ENCODE data around the gene RAB11FIP3. TPM values are rescaled to one million over a fixed set of nuclear protein-coding genes. Genes with fewer than 3 reads are reported as not detected.
A peak's percentile ranks its signal among the peaks of the same experiment; 100 is the strongest.
"Not testable (repeated sequence)": the region's sequence is repeated elsewhere in the genome, so short reads cannot be mapped to it uniquely, and the experiment has no call there.

The RAB11FIP3 gene
- total RNA-seq, 1 donor from 2014 or later = 27.7 TPM

DNA sequence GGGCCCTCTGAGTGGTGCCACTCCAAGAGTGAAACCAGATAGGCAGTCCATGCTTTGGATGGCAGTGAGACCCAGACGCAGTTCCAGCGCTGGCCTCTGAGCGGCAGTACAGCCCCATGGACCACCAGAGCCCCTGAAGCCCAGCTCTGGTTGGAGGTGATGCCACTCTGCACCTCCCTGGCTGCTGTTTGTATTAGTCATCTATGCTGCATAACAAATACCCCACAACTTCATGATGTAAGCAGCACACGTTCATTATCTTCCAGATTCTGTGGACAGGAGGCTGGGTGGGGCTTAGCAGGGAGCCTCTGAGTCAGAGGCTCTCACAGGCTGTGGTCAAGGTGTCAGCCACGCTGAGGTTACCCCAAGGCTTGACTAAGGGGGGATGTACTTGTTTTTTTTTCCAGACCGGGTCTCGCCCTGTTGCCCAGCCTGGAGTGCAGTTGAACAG, 33.5 kb upstream of the RAB11FIP3 start:
- peak; percentile 22 for DNase-seq (ENCODE audit: low read depth, low spot score)

DNA sequence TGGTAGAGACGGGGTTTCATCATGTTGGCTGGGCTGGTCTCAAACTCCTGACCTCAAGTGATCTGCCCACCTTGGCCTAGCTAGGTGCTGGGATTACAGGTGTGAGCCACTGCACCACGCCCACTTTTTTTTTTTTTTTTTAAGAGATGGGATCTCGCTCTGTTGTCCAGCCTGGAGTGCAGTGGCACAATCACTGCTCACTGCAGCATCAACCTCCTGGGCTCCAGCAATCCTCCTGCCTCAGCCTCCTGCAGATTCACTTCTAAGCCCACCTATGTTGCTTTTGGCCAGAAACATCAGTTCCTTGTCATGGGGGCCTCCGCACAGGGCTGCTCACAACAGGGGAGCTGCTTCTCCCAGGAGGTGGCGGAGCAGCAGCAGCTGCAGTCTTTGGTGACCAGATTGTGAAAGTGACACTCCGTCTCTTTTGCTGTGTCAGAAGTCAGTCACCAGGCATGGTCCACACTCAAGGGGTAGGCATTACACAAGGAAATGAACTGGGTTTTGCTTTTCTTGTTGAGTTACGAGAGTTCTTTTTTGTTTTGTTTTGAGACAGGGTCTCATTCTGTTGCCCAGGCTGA, 32.9 kb upstream of the RAB11FIP3 start:
- DNase-seq (ENCODE audit: low read depth, low spot score) = no peak

DNA sequence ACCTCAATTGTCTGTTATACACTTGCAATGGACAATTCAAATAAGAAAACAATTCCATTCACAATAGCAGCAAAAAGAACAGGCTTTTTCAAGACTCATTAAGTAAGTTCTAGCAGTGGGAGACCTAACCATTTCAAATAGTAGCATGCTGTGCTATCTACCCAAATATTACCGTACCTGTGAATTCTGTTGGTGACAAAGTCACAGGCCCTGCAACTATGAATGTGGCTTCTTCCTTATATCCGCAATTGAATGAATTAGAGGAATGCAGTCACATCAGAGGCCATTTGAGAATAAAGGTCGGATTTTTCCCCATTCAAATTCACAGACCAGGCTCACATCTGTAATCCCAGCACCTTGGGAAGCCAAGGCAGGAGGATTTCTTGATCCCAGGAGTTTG, 29.2 kb upstream of the RAB11FIP3 start:
- no peak for DNase-seq (ENCODE audit: low read depth, low spot score)

DNA sequence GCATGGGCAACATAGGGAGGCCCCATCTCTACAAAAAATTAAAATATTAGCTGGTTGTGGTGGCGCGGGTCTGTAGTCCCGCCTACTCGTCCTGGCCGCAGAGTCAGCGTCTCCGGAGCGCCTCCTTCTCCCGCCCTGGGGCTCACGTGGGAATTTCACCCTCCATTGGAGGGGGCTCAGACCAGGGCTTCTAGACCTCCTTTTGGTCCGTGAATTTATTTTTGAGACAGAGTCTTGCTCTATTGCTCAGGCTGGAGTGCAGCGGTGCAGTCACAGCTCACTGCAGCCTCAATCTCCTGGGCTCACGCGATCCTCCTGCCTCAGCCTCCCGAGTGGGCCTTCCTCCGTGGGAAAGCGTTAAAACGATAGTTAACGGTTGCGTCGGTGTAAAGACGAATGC, 28.8 kb upstream of the RAB11FIP3 start:
- DNase-seq (ENCODE audit: low read depth, low spot score) = no peak

DNA sequence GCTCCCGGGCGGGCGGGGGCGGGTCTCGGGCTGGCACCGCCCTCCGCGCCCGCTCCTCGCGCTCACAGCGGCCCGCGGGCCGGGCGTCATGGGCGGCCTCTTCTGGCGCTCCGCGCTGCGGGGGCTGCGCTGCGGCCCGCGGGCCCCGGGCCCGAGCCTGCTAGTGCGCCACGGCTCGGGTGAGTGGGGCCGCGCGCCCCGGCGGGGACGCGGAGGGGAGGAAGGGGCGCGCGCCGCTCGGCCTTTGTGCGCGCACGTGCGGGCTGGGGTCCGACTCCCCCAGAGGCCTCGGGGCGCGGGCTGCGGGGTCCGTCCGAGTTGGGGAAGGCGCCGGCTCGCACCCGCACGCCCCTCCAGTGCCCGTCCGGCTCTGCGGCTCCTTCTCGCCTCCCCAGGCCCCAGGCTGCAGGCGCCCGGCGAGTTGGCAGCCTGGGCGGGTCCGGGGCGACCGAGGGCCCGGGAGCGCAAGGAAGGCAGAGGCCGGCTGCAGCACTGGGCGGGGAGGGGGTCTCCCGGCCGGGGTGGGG, 28.3 kb upstream of the RAB11FIP3 start, which contains the start of gene NME4:
TSS of gene NME4 (plus strand) at position 65 of the 527 bp plus-strand sequence. CDS start at position 89, 24 bp downstream.
- DNase-seq (ENCODE audit: low read depth, low spot score) = no peak

DNA sequence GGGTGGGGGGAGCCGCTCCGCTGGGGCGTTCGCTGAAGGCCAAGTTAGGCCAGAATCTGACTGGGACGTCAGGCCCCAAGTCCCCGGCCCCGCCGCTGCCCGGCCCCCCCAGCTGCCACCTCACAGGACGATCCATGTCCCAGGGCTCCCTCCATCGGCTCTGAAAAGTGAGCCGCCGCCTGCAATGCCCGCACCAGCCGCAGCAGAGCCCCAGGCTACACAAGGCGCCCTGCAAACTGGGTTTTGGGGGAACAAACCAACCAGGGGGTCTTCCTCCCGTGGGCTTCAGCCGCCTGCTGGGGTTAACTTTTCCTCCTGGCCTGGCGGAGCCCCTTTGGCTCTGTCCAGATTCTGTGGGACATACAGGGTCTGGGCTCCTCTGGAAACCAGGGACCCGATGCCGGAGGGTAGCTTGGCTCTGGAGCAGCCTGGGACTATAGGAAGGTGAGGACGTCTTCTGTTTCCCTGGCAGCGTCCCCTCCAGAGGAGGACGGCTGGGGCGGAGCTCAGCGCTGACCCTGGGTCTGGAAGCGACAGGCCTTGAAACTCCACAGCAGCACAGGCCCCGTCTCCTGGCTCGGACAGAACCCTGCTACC, 27.6 kb upstream of the RAB11FIP3 start:
- DNase-seq (ENCODE audit: low read depth, low spot score) = no peak

DNA sequence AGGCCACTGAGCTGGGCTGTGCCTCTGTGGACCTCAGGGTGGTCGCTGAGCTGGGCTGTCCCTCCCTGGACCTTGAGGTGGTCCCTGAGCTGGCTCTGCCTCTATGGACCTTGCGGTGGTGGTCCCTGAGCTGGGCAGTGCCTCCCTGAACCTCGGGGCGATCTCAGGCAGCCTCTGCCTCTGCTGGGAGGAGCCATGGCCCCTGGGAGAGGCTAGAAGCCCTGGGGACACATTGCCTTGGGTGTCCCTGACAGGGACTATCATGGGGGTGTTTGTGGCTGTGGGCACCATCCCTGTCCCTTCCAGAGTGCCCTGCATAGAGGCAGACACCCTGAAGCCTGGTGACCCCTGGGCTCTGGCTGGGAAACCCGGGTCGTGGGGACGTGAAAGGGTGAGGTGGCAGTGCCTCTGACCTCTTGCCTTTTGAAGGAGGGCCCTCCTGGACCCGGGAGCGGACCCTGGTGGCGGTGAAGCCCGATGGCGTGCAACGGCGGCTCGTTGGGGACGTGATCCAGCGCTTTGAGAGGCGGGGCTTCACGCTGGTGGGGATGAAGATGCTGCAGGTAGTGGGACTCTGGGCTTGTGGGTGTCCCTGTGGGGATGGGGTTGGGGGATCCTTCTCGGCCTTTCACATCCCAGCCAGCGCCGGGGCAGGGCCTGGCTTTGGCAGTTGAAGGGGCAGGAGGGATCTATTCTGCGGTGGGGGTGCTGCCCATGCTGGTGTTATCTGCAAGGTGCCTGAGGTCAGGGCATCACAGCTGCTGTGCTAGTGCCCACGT, 26.7 kb upstream of the RAB11FIP3 start:
- DNase-seq (ENCODE audit: low read depth, low spot score) = no peak

DNA sequence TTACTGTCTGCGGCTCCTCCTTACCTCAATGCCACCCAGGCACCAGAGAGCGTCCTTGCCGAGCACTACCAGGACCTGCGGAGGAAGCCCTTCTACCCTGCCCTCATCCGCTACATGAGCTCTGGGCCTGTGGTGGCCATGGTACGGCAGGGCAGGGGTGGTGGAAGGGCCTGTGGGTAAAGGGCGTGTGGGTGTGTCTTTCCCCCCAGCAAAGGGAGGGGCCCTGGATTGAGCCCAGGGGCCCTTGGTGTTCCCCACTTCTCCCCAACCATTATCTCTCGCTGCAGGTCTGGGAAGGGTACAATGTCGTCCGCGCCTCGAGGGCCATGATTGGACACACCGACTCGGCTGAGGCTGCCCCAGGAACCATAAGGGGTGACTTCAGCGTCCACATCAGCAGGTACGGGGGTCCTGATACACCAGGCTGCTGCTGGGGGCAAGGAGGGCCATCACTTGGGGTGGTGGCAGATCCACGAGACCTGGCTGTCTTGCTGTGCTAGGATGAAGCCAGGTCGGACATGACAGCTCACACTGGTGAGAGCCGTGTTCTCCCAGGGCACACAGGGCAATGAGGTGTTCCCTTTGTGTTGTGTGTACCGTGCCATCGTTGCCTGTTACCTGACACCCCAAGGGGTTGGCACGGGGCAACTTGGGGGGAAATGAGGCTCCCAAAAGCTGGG, 26.0 kb upstream of the RAB11FIP3 start:
- no peak for DNase-seq (ENCODE audit: low read depth, low spot score)

DNA sequence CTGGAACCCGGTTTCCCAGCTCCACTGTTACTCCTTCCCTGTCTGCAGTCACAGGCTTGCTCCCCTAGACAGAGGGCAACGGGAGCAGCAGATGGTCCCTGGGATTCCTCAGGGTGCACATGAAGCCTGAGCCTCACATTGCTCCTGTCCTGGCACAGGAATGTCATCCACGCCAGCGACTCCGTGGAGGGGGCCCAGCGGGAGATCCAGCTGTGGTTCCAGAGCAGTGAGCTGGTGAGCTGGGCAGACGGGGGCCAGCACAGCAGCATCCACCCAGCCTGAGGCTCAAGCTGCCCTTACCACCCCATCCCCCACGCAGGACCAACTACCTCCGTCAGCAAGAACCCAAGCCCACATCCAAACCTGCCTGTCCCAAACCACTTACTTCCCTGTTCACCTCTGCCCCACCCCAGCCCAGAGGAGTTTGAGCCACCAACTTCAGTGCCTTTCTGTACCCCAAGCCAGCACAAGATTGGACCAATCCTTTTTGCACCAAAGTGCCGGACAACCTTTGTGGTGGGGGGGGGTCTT, 25.3 kb upstream of the RAB11FIP3 start:
- DNase-seq (ENCODE audit: low read depth, low spot score) = no peak

DNA sequence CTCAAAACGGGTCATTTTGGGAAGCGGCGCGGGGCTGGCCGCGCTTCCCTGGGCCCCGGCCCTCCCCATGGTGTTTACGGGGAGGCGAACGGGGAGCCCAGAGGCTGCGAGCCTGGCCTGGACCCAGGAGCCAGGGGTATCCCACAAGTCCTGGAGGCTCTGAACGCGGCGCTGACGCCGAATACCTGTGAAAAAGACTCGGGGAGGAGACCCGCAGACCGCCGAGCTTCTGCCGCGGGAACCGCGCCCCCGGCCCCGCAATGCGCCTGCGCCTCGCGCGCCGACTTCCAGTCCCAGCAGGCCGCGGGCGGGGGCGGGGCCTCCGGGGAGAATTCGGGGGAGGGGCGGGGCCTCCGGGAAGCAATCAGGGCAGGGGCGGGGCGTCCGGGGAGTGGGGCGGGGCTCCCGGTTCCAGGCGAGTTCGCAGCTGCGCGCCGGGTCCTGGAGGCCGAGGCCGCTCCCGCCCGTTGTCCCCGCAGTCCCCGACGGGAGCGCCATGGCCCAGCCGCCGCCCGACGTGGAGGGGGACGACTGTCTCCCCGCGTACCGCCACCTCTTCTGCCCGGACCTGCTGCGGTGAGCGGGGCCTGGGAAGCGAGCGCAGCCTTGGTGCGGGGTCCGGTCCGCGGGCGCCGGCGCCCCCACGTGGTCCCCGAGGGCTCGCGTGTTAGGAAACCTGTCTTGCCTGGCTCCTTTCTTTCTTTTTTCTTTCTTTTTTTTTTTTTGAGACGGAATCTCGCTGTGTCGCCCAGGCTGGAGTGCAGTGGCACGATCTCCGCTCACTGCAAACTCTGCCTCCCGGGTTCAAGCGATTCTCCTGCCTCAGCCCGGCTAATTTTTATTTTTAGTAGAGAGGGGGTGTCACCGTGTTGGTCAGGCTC, 23.7 kb upstream of the RAB11FIP3 start, which contains the start of gene DECR2:
TSS of gene DECR2 (plus strand) at position 418 of the 881 bp plus-strand sequence. CDS start at position 497, 79 bp downstream.
- DNase-seq (ENCODE audit: low read depth, low spot score) = peak; percentile 57

DNA sequence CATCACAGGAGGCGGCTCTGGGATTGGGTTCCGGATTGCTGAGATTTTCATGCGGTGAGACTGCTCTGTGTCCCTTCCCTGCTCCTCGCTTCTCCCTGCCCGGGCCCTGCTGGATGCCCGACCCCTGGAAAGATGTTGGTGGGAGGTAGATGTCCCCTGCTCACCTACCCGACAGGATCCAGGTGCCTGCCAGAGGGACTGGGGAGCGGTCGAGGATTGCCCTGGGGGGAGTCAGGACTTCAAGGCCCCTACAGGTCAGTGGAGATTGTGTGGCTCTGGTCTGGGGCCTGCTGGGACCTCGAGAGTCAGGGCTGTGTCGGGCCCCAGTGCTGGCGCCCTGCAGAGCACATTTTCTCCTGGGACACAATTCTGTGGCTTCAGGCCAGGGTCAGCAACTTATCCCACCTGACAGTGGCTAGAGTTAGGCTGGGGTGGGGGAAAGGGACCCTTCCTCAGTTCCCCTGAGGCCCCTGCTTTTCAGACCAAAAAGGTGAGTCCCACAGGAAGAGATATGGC, 20.4 kb upstream of the RAB11FIP3 start:
- no peak for DNase-seq (ENCODE audit: low read depth, low spot score)

DNA sequence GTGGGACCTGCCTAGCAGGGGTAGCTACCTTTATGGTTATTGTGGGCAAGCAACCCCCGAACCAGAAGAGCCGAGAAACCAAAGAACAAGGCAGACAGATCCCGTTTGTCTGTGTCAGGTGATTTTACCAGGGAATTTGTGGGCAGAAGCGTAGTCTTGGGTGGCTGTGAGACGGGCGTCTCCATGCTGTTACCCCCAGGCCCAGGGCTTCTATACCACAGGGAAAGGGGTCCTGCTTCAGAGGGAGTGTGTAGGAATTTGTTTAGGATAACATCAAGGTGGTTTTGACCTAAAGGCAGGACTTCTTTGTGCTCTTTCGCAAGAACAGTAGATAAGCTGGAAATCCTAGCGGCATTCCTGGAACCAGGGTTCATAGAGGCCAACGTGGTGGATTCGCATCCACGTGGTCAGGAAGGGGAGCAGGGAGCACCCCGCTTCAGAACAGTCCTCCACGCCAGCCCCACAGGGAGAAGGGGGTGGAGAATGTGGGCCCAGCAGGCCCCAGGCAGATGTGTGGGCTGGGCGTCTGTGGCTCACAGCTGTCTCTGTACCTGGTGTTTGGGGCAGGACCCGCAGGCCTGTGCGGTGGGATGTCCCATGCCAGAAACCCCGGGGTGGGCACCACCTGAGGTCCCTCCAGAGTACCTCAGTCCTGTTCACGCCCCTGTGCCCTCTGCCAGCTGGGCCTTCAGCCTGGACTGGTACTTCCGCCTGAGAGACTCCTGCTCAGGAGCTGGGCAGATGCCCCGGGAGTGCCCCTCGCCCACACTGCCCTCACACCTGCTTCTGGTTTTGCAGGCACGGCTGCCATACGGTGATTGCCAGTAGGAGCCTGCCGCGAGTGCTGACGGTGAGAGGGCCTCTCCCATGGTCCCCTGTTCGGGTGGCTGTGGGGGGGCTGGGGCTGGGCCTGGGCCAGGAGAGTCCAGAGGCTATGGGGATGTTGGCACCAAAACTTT, 19.6 kb upstream of the RAB11FIP3 start:
- no peak for DNase-seq (ENCODE audit: low read depth, low spot score)

DNA sequence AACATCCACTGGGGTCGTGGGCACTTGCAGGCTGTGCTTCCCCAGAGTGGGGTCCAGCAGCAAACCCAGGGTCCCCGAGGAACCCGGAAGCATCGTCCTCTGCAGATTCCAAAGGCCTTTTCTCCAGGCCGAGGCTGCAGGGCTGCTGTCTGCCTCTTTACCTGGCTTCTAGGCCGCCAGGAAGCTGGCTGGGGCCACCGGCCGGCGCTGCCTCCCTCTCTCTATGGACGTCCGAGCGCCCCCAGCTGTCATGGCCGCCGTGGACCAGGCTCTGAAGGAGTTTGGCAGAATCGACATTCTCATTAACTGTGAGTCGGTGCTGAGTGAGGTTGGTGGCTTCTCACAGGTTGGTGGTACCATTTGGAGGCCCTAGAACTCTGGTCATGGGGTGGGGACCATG, 18.2 kb upstream of the RAB11FIP3 start:
- DNase-seq (ENCODE audit: low read depth, low spot score) = no peak

DNA sequence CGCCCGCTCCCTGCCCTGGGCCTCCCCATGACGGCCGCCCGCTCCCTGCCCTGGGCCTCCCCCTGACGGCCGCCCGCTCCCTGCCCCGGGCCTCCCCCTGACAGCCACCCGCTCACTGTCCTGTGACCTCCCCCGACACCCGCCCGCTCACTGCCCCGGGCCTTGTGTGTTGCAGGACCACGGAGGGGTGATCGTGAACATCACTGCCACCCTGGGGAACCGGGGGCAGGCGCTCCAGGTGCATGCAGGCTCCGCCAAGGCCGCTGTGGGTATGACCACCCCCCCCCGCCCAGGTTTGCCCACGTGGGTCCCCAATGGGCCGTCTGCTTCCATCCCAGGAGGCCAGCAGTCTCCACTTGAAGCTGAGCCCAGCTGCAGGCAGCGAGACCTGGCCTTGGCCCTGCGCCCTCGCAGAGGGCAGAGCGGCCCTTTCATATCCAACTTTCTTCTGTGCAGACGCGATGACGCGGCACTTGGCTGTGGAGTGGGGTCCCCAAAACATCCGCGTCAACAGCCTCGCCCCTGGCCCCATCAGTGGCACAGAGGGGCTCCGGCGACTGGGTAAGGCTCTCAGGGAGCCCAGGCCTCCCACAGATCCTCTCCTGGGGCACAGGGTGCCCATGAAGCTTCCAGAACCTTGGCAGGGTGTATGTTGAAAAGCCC, 14.8 kb upstream of the RAB11FIP3 start:
- no peak for DNase-seq (ENCODE audit: low read depth, low spot score)

DNA sequence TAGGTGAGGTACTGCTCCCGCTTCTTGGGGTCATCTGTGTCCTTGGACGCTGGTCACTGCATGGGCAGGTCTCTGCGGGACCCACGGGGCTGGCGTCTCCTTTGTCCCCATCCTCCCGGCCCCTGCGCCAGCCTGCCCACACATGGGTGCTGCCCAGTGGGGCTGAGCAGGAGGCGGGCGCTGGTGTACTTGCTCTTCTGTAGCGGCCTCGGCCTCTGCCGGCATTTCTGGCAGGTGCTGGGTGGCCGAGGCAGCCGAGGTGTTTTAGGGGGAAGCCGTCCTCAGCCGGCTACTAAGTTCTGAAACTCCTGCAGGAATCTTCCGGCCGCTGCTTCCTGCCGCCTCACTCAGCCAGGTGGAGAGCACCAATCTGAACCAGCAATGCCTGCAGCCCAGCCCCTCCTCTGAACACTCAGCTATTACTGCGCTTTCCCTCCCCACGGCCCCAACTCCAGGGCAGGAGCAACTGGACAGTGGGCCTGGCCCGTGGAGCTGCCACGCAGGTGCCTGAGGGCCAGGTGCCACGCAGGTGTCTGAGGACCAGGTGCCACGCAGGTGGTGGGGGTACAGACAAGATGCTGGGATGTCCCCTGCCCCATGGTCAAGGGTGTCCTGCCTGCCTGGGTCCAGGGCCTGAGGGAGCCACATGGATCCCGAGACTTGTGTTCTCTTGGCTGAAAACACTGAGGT, 13.7 kb upstream of the RAB11FIP3 start:
- DNase-seq (ENCODE audit: low read depth, low spot score) = no peak

DNA sequence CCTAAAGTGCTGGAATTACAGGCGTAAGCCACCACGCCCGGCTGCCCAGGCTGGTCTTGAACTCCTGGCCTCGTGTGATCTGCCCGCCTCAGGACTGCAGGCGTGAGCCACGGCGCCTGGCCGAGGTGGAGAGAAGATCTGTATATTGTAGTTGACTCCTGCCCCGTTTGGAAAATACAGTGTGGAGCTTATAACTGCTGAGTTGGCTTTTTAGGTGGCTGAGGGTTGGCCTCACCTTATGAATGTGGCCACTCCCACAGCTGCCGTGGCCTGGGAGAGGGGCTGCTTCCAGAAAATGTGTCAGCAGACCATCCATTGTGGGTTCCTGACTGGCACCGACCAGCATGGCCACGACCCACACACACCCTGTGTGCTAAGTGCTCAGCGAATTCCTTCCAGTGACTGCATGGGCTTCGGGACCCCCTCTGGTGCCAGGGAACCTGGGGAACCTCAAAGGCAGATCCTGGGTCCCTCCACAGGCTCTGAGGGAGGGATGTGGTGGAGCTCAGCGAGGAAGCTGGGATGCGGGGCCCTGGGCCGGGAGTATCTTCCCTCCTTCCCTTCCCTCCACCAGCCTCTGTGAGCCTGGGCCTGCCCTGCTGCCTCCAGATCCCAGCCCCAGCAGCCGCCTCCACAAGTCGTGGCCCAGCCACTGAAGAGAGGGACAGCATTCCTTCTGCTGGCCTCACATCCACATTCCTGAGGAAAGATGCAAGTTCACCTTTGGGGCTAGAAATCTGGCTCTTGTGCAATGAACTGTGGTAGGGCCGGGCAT, 10.9 kb upstream of the RAB11FIP3 start:
- no peak for DNase-seq (ENCODE audit: low read depth, low spot score)

DNA sequence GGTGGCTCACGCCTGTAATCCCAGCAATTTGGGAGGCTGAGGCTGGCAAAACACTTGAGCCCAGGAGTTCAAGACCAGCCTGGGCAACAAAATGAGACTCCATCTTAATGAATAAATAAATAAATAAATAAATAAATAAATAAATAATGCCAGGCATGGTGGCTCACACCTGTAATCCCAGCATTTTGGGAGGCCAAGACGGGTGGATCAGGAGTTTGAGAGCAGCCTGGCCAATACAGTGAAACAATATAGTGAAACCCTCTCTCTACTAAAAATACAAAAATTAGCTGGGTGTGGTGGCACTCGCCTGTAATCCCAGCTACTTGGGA, 10.3 kb upstream of the RAB11FIP3 start:
- not testable (repeated sequence) for DNase-seq (ENCODE audit: low read depth, low spot score)

All from pulmonary artery endothelial cell (primary cell).